H9 (cell line): ENCODE measurements around the gene OR56A4. TPM values are rescaled to one million over a fixed set of nuclear protein-coding genes. Genes with fewer than 3 reads are reported as not detected.

ENCODE experiments used
- DNase-seq: peaks from one replicate; pipeline ENCODE4 v3.0.0-alpha.2; 2017
- H2AFZ ChIP-seq: one replicate; pipeline ENCODE4 v1.6.1; 2013; ENCODE audit warnings: mild to moderate bottlenecking, low read length, control low read depth, moderate library complexity
- H2AK5ac ChIP-seq: 2 replicates; pipeline ENCODE4 v1.6.1; 2013; ENCODE audit warnings: low read length, control low read depth, mixed read lengths; ENCODE audit not compliant: insufficient read length
- H2BK120ac ChIP-seq: one replicate; pipeline ENCODE4 v1.6.1; 2013; ENCODE audit warnings: low read depth, mild to moderate bottlenecking, low read length, control low read depth, inconsistent platforms; ENCODE audit not compliant: poor library complexity, severe bottlenecking
- H2BK12ac ChIP-seq: 2 replicates; pipeline ENCODE4 v1.6.1; 2013; ENCODE audit warnings: low read length, control low read depth, mixed read lengths, low read depth; ENCODE audit not compliant: insufficient read length
- H2BK15ac ChIP-seq: 2 replicates; pipeline ENCODE4 v1.6.1; 2013; ENCODE audit warnings: low read depth, low read length, control low read depth
- H2BK20ac ChIP-seq: one replicate; pipeline ENCODE4 v1.6.1; 2013; ENCODE audit warnings: low read depth, mild to moderate bottlenecking, low read length, control low read depth, inconsistent platforms; ENCODE audit not compliant: poor library complexity, severe bottlenecking
- H2BK5ac ChIP-seq: 2 replicates; pipeline ENCODE4 v1.6.1; 2013; ENCODE audit warnings: low read length, control low read depth, mixed read lengths; ENCODE audit not compliant: insufficient read length
- H3K14ac ChIP-seq: 2 replicates; pipeline ENCODE4 v1.6.1; 2013; ENCODE audit warnings: low read length, control low read depth; ENCODE audit not compliant: insufficient read depth
- H3K18ac ChIP-seq: 2 replicates; pipeline ENCODE4 v1.6.1; 2013; ENCODE audit warnings: low read depth, mild to moderate bottlenecking, mixed read lengths, low read length, control low read depth; ENCODE audit not compliant: insufficient read length
- H3K23ac ChIP-seq: 2 replicates; pipeline ENCODE4 v1.6.1; 2013; ENCODE audit warnings: low read length, control low read depth, mixed read lengths, low read depth; ENCODE audit not compliant: insufficient read length
- H3K23me2 ChIP-seq: 2 replicates; pipeline ENCODE4 v1.6.1; 2013; ENCODE audit warnings: low read depth, mild to moderate bottlenecking, mixed read lengths, low read length, control low read depth; ENCODE audit not compliant: insufficient read length, poor library complexity, severe bottlenecking
- H3K27ac ChIP-seq: 2 replicates; pipeline ENCODE4 v1.5.1; 2013; ENCODE audit warnings: low read length, control low read depth, mixed read lengths, low read depth; ENCODE audit not compliant: insufficient read length
- H3K27me3 ChIP-seq: 2 replicates; pipeline ENCODE4 v1.6.1; 2013; ENCODE audit warnings: low read length, control low read depth, inconsistent platforms; ENCODE audit not compliant: insufficient read depth
- H3K4ac ChIP-seq: 2 replicates; pipeline ENCODE4 v1.6.1; 2013; ENCODE audit warnings: low read depth, mild to moderate bottlenecking, control low read depth, inconsistent platforms, low read length, moderate library complexity
- H3K4me1 ChIP-seq: 2 replicates; pipeline ENCODE4 v1.6.1; 2013; ENCODE audit warnings: low read length, control low read depth, inconsistent platforms; ENCODE audit not compliant: insufficient read depth
- H3K4me2 ChIP-seq: 2 replicates; pipeline ENCODE4 v1.6.1; 2013; ENCODE audit warnings: low read length, control low read depth, mixed read lengths; ENCODE audit not compliant: insufficient read length, insufficient read depth
- H3K56ac ChIP-seq: 2 replicates; pipeline ENCODE4 v1.6.1; 2013; ENCODE audit warnings: low read depth, mild to moderate bottlenecking, mixed read lengths, low read length, control low read depth; ENCODE audit not compliant: insufficient read length
- H3K79me1 ChIP-seq: 2 replicates; pipeline ENCODE4 v1.6.1; 2013; ENCODE audit warnings: low read depth, mild to moderate bottlenecking, moderate library complexity, low read length, control low read depth, inconsistent platforms; ENCODE audit not compliant: insufficient read depth, poor library complexity, severe bottlenecking
- H3K79me2 ChIP-seq: 2 replicates; pipeline ENCODE4 v1.6.1; 2013; ENCODE audit warnings: low read length, control low read depth, inconsistent platforms; ENCODE audit not compliant: insufficient read depth
- H3K9ac ChIP-seq: 2 replicates; pipeline ENCODE4 v1.6.1; 2013; ENCODE audit warnings: low read length, control low read depth, mixed read lengths; ENCODE audit not compliant: insufficient read length; ENCODE audit errors: extremely low read depth
- H3K9me3 ChIP-seq: one replicate; pipeline ENCODE4 v1.6.1; 2013; ENCODE audit warnings: low read depth, low read length, inconsistent platforms; ENCODE audit not compliant: control insufficient read depth
- H3T11ph ChIP-seq: one replicate; pipeline ENCODE4 v1.6.1; 2013; ENCODE audit warnings: mild to moderate bottlenecking, low read length, control low read depth, inconsistent platforms
- H4K20me1 ChIP-seq: one replicate; pipeline ENCODE4 v1.6.1; 2013; ENCODE audit not compliant: control insufficient read depth, insufficient read length, insufficient read depth
- H4K5ac ChIP-seq: 2 replicates; pipeline ENCODE4 v1.6.1; 2013; ENCODE audit warnings: low read depth, mild to moderate bottlenecking, mixed read lengths, low read length, control low read depth; ENCODE audit not compliant: insufficient read length
- H4K8ac ChIP-seq: replicated peaks from 2 replicates; pipeline ENCODE4 v1.6.1; 2013; ENCODE audit warnings: low read length, control low read depth, mixed read lengths, low read depth; ENCODE audit not compliant: insufficient read length
- H4K91ac ChIP-seq: 2 replicates; pipeline ENCODE4 v1.6.1; 2013; ENCODE audit warnings: low read depth, mild to moderate bottlenecking, moderate library complexity, mixed read lengths, low read length, control low read depth; ENCODE audit not compliant: insufficient read length
- H3K27ac Mint-ChIP-seq, 3 experiments: 2 replicates in 2 of 3; 3 replicates in 1 of 3; pipeline ENCODE4 v1.8.0; 2020 to 2021; ENCODE audit warnings: mixed read lengths in 3 of 3, mild to moderate bottlenecking in 1 of 3, moderate library complexity in 1 of 3
- H3K27me3 Mint-ChIP-seq: 2 replicates; pipeline ENCODE4 v1.8.0; 2021; ENCODE audit warnings: low read depth, mild to moderate bottlenecking, moderate library complexity, mixed read lengths
- H3K36me3 Mint-ChIP-seq, 3 experiments: 2 replicates in 2 of 3; 3 replicates in 1 of 3; pipeline ENCODE4 v1.8.0; 2020 to 2021; ENCODE audit warnings: low read depth in 3 of 3, mixed read lengths in 3 of 3; ENCODE audit not compliant: insufficient read depth in 1 of 3
- H3K4me1 Mint-ChIP-seq, 2 experiments: 2 replicates each; pipeline ENCODE4 v1.8.0; 2020; ENCODE audit warnings: mixed read lengths in 2 of 2
- H3K4me3 Mint-ChIP-seq, 2 experiments: 2 replicates in 1 of 2; 3 replicates in 1 of 2; pipeline ENCODE4 v1.8.0; 2020 to 2021; ENCODE audit warnings: mild to moderate bottlenecking in 2 of 2, mixed read lengths in 2 of 2, moderate library complexity in 1 of 2
- H3K9me3 Mint-ChIP-seq, 2 experiments: 2 replicates in 1 of 2; 3 replicates in 1 of 2; pipeline ENCODE4 v1.8.0; 2020; ENCODE audit warnings: mild to moderate bottlenecking in 2 of 2, mixed read lengths in 2 of 2, moderate library complexity in 1 of 2
- WGBS: extraction: QIAGEN DNeasy Blood & Tissue Kit; methylation state at CpG from one replicate; pipeline ENCODE4 v1.1.7; 2013; ENCODE audit warnings: missing lambda C conversion rate, low lambda C conversion rate, mixed read lengths; ENCODE audit not compliant: insufficient read length; ENCODE audit errors: extremely low coverage; 5-methylcytosine and 5-hydroxymethylcytosine counted together
- total RNA-seq: library from RNA; stranded (reverse); gene quantifications from 2 replicates; pipeline ENCODE4 v1.2.1, GENCODE V29; 2021
- TF ChIP-seq, protein P1 (sequence below): fragments of 200-600 bp; sonication (generic); conservative IDR thresholded peaks from 3 replicates; pipeline ENCODE4 v1.8.0; 2021; ENCODE audit warnings: antibody characterized with exemption, mild to moderate bottlenecking

Gene OR56A4
- total RNA-seq, 1 experiment from 2014 or later, result not detected

DNA sequence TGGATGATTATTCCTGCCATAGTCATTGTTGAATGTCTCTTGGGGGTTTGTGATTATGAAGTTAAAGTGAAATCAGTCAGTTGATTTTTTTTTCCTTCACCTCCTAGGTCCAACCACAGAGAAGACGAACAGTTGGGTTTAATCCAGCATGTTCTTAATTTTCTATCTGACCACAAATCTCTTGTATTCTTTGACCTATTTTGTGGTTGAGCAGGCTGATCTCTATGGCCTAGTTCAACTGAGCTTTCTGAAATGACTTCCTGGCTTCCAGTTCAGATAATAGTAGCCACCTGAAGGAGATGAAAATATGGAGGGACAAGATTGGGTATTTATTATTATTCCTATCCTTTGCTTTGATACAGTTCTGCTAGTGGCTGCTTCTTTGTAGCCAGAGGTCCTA is 33.2 kb downstream of the OR56A4 start:
- Histone ChIP-seq H4K20me1 (no peaks in the 10 kb centered on the region), H3K23ac (no peak overlapping the region), H2AFZ (no peak overlapping the region), H2BK5ac (no peak overlapping the region), H3K18ac (no peak overlapping the region), H3K79me2 (no peaks in the 10 kb centered on the region), H2BK20ac (no peak overlapping the region), H3K23me2 (no peaks in the 10 kb centered on the region), H3K9ac (no peak overlapping the region), H4K8ac (no peak overlapping the region), H3K14ac (no peak overlapping the region), H3K9me3 (no peaks in the 10 kb centered on the region), H3K56ac (no peak overlapping the region), H3K79me1 (no peaks in the 10 kb centered on the region), H3T11ph (no peak overlapping the region), H2BK120ac (no peak overlapping the region), H3K27me3 (no peaks in the 10 kb centered on the region), H2BK15ac (no peak overlapping the region), H2AK5ac (no peak overlapping the region), H4K91ac (no peak overlapping the region), H3K4me2 (no peak overlapping the region), H2BK12ac (no peak overlapping the region), H4K5ac (no peak overlapping the region), H3K4ac (no peak overlapping the region), H3K4me1 (no peaks in the 10 kb centered on the region), H3K27ac (no peak overlapping the region)
- TF ChIP-seq, protein P1, sequence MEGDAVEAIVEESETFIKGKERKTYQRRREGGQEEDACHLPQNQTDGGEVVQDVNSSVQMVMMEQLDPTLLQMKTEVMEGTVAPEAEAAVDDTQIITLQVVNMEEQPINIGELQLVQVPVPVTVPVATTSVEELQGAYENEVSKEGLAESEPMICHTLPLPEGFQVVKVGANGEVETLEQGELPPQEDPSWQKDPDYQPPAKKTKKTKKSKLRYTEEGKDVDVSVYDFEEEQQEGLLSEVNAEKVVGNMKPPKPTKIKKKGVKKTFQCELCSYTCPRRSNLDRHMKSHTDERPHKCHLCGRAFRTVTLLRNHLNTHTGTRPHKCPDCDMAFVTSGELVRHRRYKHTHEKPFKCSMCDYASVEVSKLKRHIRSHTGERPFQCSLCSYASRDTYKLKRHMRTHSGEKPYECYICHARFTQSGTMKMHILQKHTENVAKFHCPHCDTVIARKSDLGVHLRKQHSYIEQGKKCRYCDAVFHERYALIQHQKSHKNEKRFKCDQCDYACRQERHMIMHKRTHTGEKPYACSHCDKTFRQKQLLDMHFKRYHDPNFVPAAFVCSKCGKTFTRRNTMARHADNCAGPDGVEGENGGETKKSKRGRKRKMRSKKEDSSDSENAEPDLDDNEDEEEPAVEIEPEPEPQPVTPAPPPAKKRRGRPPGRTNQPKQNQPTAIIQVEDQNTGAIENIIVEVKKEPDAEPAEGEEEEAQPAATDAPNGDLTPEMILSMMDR, result no peak
- no peak for DNase-seq
- peaks cover 5% of the 10 kb centered on the region for H3K27me3 Mint-ChIP-seq
- no peaks in the 10 kb centered on the region for H3K4me1 Mint-ChIP-seq
- whole genome bisulfite sequencing, result no CpG with 5 or more reads among the region's 1 CpG
- H3K4me3 Mint-ChIP-seq, result no peak overlapping the region
- no peak overlapping the region for H3K27ac Mint-ChIP-seq
- H3K9me3 Mint-ChIP-seq, result peaks cover 6 to 11% of the 10 kb centered on the region in 2 experiments; a peak in 4 of 5 replicates
- 0 out of 7 replicates have a peak, but pooled peaks cover 0 to 5% (median 0%) of the 10 kb centered on the region in 3 experiments for H3K36me3 Mint-ChIP-seq
